Activated naive CD4-positive, alpha-beta T cell treated with anti-CD3 and anti-CD28 coated beads for 36 hours (primary cell): ENCODE data around the gene DUS2. TPM values are rescaled to one million over a fixed set of nuclear protein-coding genes. Genes with fewer than 3 reads are reported as not detected.
"Not testable (repeated sequence)": the region's sequence is repeated elsewhere in the genome, so short reads cannot be mapped to it uniquely, and the experiment has no call there.

Experiments
- CTCF ChIA-PET: fragments of 350-600 bp; sonication (Branson Sonifier 250); formaldehyde crosslinking; loops from one replicate; lab custom pipeline; 2021; ENCODE audit warnings: antibody characterized with exemption; lab: Charles Lee
- DNase-seq: peaks from one replicate; pipeline ENCODE4 v3.0.0-alpha.2; 2020
- H3K27ac Mint-ChIP-seq: one replicate; pipeline ENCODE4 v1.8.0; 2021; ENCODE audit warnings: mild to moderate bottlenecking, mixed read lengths
- H3K27me3 Mint-ChIP-seq: one replicate; pipeline ENCODE4 v1.8.0; 2021; ENCODE audit warnings: low read depth, mixed read lengths
- H3K36me3 Mint-ChIP-seq: one replicate; pipeline ENCODE4 v1.8.0; 2021; ENCODE audit warnings: low read depth, mixed read lengths
- H3K4me1 Mint-ChIP-seq: one replicate; pipeline ENCODE4 v1.8.0; 2021; ENCODE audit warnings: low read depth, mixed read lengths
- H3K4me3 Mint-ChIP-seq: one replicate; pipeline ENCODE4 v1.8.0; 2021; ENCODE audit warnings: mild to moderate bottlenecking, moderate library complexity, mixed read lengths
- H3K9me3 Mint-ChIP-seq: one replicate; pipeline ENCODE4 v1.8.0; 2021; ENCODE audit warnings: mixed read lengths
- intact Hi-C: fragments of 100-400 bp; cut with micrococcal nuclease; formaldehyde crosslinking; loops from one replicate; pipeline ENCODE4 v1.15.1; 2023
- total RNA-seq, 2 experiments: library from RNA; stranded (reverse); gene quantifications; one replicate each; pipeline ENCODE4 v1.2.3, GENCODE V29; 2021

Gene DUS2
- total RNA-seq, 2 experiments from 2014 or later, result 22.9 to 25.2 TPM

DNA sequence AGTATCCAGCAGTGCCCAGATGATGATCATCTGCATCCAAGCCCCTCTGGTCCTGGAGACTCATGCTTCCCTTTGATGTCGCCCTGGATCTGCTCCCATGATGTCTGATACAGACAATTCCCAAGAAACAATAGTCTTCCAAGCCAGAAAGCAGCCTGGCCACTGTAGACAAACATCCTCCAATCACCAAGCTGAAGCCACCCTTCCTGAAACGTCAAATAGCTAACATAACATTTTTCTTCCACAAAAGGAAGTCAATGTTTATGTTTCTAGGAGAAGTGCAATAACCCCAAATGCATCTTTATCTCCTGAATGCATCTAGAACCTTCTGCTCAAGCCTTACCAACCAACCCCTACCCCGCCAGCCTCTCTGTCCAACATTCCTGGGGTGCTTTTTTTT lies 22.6 kb upstream of the DUS2 start:
- intact Hi-C loops, result no loop called here
- Mint-ChIP-seq H3K27me3 (no peaks in the 10 kb centered on the region), H3K9me3 (no peaks in the 10 kb centered on the region), H3K4me3 (peak overlapping the region; percentile 80), H3K4me1 (peaks cover 50% of the 10 kb centered on the region), H3K36me3 (peaks cover 2% of the 10 kb centered on the region), H3K27ac (peak overlapping the region; percentile 94)
- CTCF ChIA-PET, result interaction anchor here (1.2 to 1.6 kb wide), 3 partner anchors 16 to 41 kb away, joined by 3 to 7 read pairs (median 4); no protein-coding TSS in a partner anchor
- DNase-seq, result no peak

DNA sequence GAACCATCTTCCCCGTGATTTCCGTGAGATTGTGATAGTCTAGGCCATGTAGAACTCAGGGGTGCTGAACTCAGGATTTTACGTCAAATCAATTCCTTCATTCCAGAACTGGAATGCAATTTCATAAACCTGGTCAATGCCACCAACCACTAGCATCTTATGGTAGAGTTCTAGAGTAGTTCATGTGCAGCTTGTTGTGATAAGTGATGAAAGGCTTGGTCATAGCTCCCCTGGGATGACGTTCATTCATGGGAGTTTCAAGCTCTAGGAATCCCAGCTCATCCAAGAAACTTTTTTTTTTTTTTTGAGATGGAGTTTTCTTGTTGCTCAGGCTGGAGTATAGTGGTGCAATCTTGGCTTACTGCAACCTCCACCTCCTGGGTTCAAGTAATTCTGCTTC lies 20.1 kb upstream of the DUS2 start:
- CTCF ChIA-PET, result interaction anchor here (0.9 to 1.6 kb wide), 2 partner anchors 19 to 38 kb away, joined by 3 to 4 read pairs; no protein-coding TSS in a partner anchor
- H3K4me1 Mint-ChIP-seq, result peaks cover 47% of the 10 kb centered on the region
- intact Hi-C loops, result no loop called here
- no peak overlapping the region for H3K4me3 Mint-ChIP-seq
- no peak overlapping the region for H3K27ac Mint-ChIP-seq
- peaks cover 2% of the 10 kb centered on the region for H3K36me3 Mint-ChIP-seq
- DNase-seq, result no peak
- no peaks in the 10 kb centered on the region for H3K9me3 Mint-ChIP-seq
- H3K27me3 Mint-ChIP-seq, result no peaks in the 10 kb centered on the region

DNA sequence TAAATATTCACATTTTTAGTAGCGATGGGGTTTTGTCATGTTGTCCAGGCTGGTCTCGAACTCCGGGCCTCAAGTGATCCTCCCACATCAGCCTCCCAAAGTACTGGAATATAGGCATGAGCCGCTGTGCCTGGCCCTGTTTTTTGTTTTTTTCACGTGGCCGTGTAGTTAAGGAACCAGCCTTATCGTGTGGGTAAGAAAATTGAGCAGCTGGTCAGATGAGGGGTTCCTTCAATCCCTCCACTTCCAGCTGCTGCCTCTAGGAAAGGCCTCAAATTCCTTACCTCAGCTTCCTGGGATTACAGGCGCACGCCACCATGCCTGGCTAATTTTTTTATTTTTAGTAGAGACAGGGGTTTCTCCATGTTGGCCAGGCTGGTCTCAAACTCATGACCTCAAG lies 17.9 kb upstream of the DUS2 start:
- intact Hi-C loops, result no loop called here
- no peaks in the 10 kb centered on the region for H3K36me3 Mint-ChIP-seq
- H3K27ac Mint-ChIP-seq, result peak overlapping the region; percentile 88
- no peak overlapping the region for H3K4me3 Mint-ChIP-seq
- CTCF ChIA-PET, result interaction anchor here (0.7 to 1.9 kb wide), 7 partner anchors 9 to 316 kb away, joined by 3 to 7 read pairs (median 3); no protein-coding TSS in a partner anchor
- no peaks in the 10 kb centered on the region for H3K9me3 Mint-ChIP-seq
- DNase-seq, result no peak
- H3K27me3 Mint-ChIP-seq, result no peaks in the 10 kb centered on the region
- H3K4me1 Mint-ChIP-seq, result peaks cover 33% of the 10 kb centered on the region

DNA sequence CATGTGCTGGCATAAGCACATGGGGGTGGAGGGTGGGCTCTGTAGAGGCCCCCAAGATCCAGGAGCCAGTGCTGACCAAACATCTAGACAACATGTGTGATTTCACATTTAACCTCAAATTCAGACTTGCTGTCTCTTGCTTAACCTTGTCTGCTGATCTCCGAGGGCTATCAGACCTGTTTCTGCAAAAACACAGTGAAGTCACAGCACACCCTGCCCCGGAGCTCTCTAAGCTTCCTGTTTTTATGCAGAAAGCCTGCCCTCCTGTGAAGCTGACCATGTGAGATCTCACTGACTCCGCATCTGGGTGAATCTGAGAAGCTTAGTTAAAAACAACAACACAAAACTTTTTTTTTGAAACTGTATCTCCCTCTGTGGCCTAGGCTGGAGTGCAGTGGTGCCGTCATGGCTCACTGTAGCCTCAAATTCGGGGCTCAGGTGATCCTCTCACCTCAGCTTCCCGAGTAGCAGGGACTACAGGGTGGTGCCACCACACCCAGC lies 17.2 kb upstream of the DUS2 start:
- no peaks in the 10 kb centered on the region for H3K9me3 Mint-ChIP-seq
- no peaks in the 10 kb centered on the region for H3K36me3 Mint-ChIP-seq
- peak; percentile 43 for DNase-seq
- peak overlapping the region; percentile 45 for H3K4me3 Mint-ChIP-seq
- H3K27me3 Mint-ChIP-seq, result no peaks in the 10 kb centered on the region
- H3K4me1 Mint-ChIP-seq, result peaks cover 28% of the 10 kb centered on the region
- H3K27ac Mint-ChIP-seq, result peak overlapping the region; percentile 88
- intact Hi-C loops, result no loop called here
- CTCF ChIA-PET, result interaction anchor here (0.5 to 1.9 kb wide), 10 partner anchors 8 to 317 kb away, joined by 3 to 7 read pairs (median 3); no protein-coding TSS in a partner anchor

DNA sequence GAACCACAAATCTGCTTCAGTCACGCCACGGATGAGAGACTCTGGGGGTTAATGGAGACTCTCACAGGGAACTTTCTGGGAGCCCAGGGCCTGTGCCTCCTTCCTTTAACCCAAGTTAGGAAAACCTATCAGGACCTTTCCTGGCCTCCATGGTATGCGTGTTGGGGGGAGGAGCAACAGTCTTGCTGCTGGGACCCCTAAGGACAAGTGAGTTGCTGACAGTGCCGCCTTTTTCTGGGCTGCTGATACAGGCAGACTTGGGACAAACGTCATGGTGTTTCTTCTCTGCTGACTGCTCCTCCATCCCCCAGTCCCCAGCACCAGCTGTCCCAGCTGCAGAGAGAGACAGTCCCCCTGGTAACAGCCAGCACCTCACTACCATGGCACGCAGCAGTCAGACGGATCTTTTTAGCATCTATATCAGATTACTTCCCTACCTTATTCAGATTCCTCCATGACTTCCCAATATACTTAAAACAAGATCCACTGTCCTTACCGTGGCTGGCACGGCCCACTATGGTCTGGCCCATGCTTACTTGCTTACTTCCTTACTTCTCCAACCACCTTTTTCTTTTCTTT lies 13.8 kb upstream of the DUS2 start:
- intact Hi-C loops, result no loop called here
- Mint-ChIP-seq H3K4me1 (peaks cover 31% of the 10 kb centered on the region), H3K9me3 (no peaks in the 10 kb centered on the region), H3K36me3 (no peaks in the 10 kb centered on the region), H3K4me3 (no peak overlapping the region), H3K27ac (peak overlapping the region; percentile 12), H3K27me3 (no peaks in the 10 kb centered on the region)
- CTCF ChIA-PET, result interaction anchor here (0.7 to 0.9 kb wide), 2 partner anchors 20 to 55 kb away, joined by 3 to 4 read pairs; no protein-coding TSS in a partner anchor
- DNase-seq, result no peak

DNA sequence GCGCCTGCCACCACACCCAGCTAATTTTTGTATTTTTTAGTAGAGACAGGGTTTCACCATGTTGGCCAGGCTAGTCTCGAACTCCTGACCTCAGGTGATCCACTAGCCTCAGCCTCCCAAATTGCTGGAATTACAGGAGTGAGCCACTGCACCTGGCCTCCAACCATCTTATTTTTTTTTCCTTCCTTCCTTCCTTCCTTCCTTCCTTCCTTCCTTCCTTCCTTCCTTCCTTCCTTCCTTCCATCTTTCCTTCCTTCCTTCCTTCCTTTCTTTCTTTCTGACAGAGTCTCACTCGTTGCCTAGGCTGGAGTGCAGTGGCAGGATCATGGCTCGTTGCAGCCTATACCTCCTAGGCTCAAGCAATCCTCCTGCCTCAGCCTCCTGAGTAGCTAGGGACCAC lies 13.2 kb upstream of the DUS2 start:
- H3K4me3 Mint-ChIP-seq, H3K9me3 Mint-ChIP-seq, H3K36me3 Mint-ChIP-seq, H3K27me3 Mint-ChIP-seq, intact Hi-C loops, DNase-seq, H3K27ac Mint-ChIP-seq: not testable (repeated sequence)
- peaks cover 29% of the 10 kb centered on the region for H3K4me1 Mint-ChIP-seq
- CTCF ChIA-PET, result interaction anchor here (0.7 kb wide), 1 partner anchor 56 kb away, joined by 4 read pairs; no protein-coding TSS in a partner anchor

DNA sequence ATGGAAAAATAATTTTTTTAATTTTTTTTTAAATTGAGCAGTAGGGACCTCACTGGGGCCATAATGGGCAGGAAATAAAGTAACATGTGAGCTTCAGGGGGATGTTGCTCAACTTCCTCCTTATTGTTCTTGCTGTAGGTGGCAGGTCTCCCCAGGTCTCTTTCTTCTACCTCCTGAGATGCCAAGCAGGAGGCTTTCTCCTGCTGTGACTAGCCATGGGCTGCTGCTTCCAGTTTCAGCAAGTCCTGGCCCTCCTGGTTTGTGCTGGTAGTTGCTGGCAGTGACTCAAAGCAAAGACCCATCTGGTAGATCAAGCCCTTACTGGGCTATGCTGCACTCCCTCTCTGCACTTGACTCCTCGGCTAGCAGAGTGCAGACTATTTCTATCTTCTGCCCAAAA lies 9.6 kb upstream of the DUS2 start:
- Mint-ChIP-seq H3K27ac (no peak overlapping the region), H3K9me3 (no peaks in the 10 kb centered on the region), H3K36me3 (no peaks in the 10 kb centered on the region), H3K4me1 (peaks cover 12% of the 10 kb centered on the region), H3K4me3 (no peak overlapping the region), H3K27me3 (no peaks in the 10 kb centered on the region)
- no peak for DNase-seq
- CTCF ChIA-PET, result interaction anchor here (0.6 to 1.7 kb wide), 3 partner anchors 8 to 117 kb away, joined by 3 to 5 read pairs (median 3); no protein-coding TSS in a partner anchor
- intact Hi-C loops, result no loop called here

DNA sequence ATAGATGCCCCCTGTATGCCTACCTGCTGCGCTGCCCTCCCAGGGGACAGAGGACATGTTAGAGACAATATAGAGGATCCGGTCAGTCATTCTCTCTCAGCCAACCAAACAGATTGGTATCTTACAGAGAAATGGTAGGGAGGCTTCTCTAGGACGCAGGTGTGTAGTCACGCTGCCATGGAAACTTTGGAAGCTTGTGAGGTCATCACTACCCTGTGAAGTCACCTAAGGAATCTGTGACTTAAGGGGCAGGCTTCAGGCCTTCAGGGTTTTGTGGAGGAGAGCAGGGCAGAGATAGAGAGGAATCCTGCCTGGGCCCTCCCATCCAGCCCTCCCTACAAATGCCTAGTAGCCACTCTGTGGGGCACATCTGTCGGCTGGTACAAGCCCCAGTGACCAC lies 7.4 kb upstream of the DUS2 start, which contains the start of gene DPEP2NB:
TSS of gene DPEP2NB (minus strand) at position 231 of the 400 bp plus-strand sequence. CDS start at position 90, 141 bp downstream.
- Mint-ChIP-seq H3K9me3 (no peaks in the 10 kb centered on the region), H3K4me1 (peaks cover 11% of the 10 kb centered on the region), H3K36me3 (no peaks in the 10 kb centered on the region), H3K27me3 (no peaks in the 10 kb centered on the region), H3K27ac (no peak within 1 kb of the TSS), H3K4me3 (no peak within 1 kb of the TSS)
- CTCF ChIA-PET, result interaction anchor here (1.5 kb wide), 1 partner anchor 32 kb away, joined by 3 read pairs; no protein-coding TSS in a partner anchor
- no peak for DNase-seq
- intact Hi-C loops, result no loop called here

DNA sequence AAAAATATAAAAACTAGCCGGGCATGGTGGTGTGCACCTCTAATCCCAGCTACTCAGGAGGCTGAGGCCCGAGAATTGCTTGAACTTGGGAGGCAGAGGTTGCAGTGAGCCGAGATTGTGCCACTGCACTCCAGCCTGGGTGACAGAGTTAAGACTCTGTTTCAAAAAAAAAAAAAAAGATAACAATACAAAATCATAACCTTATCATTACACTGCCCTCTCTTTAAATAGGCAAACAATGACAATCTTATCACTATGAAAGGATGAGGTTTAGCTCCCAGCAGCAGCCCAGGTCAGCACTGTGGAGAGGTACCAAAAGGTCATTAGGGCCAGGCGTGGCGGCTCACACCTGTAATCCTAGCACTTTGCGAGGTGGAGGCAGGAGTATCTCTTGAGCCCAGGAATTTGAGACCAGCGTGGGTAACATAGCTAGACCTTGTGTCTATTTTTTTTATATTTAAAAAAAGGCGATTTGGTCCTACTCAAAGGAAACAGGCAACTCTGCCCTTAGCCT lies 3.9 kb upstream of the DUS2 start:
- Mint-ChIP-seq H3K4me3 (no peak overlapping the region), H3K9me3 (no peaks in the 10 kb centered on the region), H3K27me3 (no peaks in the 10 kb centered on the region), H3K36me3 (peaks cover 13% of the 10 kb centered on the region), H3K27ac (no peak overlapping the region), H3K4me1 (peaks cover 25% of the 10 kb centered on the region)
- intact Hi-C loops, result no loop called here
- CTCF ChIA-PET, result interaction anchor here (0.6 to 2.9 kb wide), 2 partner anchors 22 to 44 kb away, joined by 3 to 15 read pairs; no protein-coding TSS in a partner anchor
- DNase-seq, result no peak

DNA sequence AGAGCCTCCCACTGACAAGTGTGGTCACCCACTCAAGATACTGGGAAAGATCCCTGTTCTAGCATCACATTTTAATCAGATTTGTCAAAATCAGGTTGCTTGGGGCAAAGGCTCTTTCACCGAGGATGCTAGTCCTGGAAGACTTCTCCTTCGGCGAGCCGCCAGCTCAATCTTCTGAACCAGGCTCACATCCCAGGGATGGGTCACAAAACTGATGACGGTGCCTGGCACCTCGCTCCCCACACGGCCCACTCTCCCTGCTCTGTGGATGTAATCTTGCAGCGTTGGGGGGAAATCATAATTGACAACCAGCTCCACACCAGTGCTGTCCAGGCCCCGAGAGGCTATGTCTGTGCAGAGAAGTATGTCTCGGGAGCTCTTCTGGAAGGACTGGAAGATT lies 1.6 kb upstream of the DUS2 start:
- Mint-ChIP-seq H3K4me3 (peak overlapping the region; percentile 99), H3K9me3 (no peaks in the 10 kb centered on the region), H3K4me1 (peaks cover 38% of the 10 kb centered on the region), H3K36me3 (peaks cover 18% of the 10 kb centered on the region), H3K27ac (no peak overlapping the region), H3K27me3 (no peaks in the 10 kb centered on the region)
- CTCF ChIA-PET, result interaction anchor here (0.6 to 1.8 kb wide), 9 partner anchors 15 to 523 kb away, joined by 3 to 4 read pairs (median 3); no protein-coding TSS in a partner anchor
- intact Hi-C loops, result loop anchor here (5.0 kb wide), 1 partner anchor 39 kb away; the partner anchor contains the start of gene DPEP3
- no peak for DNase-seq

DNA sequence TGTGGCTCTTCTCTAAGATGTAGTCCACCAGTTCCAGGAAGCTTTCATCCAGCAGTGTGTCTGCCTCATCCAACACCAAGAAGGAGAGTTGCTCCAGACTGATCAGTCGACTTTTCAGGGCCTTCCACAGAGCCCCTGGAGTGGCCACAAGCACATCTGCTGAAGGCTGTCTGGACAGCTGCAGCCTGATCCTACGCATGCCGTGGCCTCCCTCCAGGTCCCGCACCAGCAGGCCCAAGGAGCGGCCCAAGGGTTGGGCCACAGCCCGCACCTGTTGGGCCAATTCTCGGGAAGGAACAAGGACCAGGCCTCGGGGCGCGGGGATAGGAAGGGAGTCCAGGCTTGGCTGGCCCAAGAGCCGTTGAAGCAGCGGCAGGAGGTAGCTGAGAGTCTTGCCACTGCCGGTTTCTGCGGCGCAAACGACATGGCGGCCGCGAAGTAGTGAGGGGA lies 781 bp upstream of the DUS2 start:
- CTCF ChIA-PET, result interaction anchor here (0.6 to 1.8 kb wide), 7 partner anchors 19 to 307 kb away, joined by 3 to 4 read pairs (median 3); no protein-coding TSS in a partner anchor
- Mint-ChIP-seq H3K27me3 (no peaks in the 10 kb centered on the region), H3K4me1 (peaks cover 38% of the 10 kb centered on the region), H3K36me3 (peaks cover 19% of the 10 kb centered on the region), H3K9me3 (no peaks in the 10 kb centered on the region), H3K27ac (peak overlapping the region; percentile 94), H3K4me3 (peak overlapping the region; percentile 99)
- no peak for DNase-seq
- intact Hi-C loops, result loop anchor here (2.0 to 5.0 kb wide), 5 partner anchors 40 to 216 kb away; partner anchors contain the start of genes DPEP3, PSMB10, RANBP10 and SLC12A4

DNA sequence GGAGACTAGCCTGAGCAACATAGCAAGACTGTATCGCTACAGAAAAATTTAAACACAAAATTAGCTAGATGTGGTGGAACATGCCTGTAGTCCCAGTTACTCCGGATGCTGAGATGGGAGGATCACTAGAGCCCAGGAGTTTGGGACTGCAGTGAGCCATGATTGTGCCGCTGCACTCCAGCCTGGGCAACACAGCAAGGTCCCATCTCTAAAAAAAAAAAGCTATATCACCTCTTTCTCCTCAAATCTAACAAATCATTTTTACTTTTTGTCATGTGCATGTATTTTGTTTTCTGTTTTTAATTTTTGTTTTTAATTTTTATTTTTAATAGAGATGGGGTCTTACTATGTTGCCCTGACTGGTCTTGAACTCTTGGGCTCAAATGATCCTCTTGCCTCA lies 5.9 kb downstream of the DUS2 start:
- no peak for DNase-seq
- CTCF ChIA-PET, result interaction anchor here (0.7 to 3.4 kb wide), 4 partner anchors 12 to 35 kb away, joined by 3 to 16 read pairs (median 4); no protein-coding TSS in a partner anchor
- Mint-ChIP-seq H3K9me3 (no peaks in the 10 kb centered on the region), H3K27ac (no peak overlapping the region), H3K4me3 (no peak overlapping the region), H3K4me1 (peaks cover 16% of the 10 kb centered on the region), H3K36me3 (peaks cover 16% of the 10 kb centered on the region), H3K27me3 (no peaks in the 10 kb centered on the region)
- intact Hi-C loops, result no loop called here
